CD4-positive, alpha-beta memory T cell (primary cell): ENCODE data around the gene TSPYL1. TPM values are rescaled to one million over a fixed set of nuclear protein-coding genes. Genes with fewer than 3 reads are reported as not detected.
A peak's percentile ranks its signal among the peaks of the same experiment; 100 is the strongest.

Experiments used
- CTCF ChIA-PET: fragments of 350-600 bp; sonication (Branson Sonifier 250); formaldehyde crosslinking; loops from one replicate; lab custom pipeline; 2021; ENCODE audit warnings: inconsistent platforms; ENCODE audit not compliant: partially characterized antibody; lab: Charles Lee
- POLR2A ChIA-PET: fragments of 350-600 bp; sonication (Branson Sonifier 250); formaldehyde crosslinking; loops from one replicate; lab custom pipeline; 2021; ENCODE audit not compliant: partially characterized antibody; lab: Charles Lee
- DNase-seq, 5 donors: peaks; one replicate each; pipeline versions ENCODE4 v3.0.0 to v3.0.0-alpha.2; 2020 to 2022; ENCODE audit warnings: mixed read lengths in 1 of 5
- H3K27ac ChIP-seq: one replicate; pipeline ENCODE4 v1.7.0; 2013; ENCODE audit warnings: low read depth, low read length
- H3K27me3 ChIP-seq: 2 replicates; pipeline ENCODE4 v1.7.0; 2013; ENCODE audit warnings: mild to moderate bottlenecking, low read length, moderate library complexity; ENCODE audit not compliant: insufficient read depth
- H3K36me3 ChIP-seq: 2 replicates; pipeline ENCODE4 v1.7.0; 2013; ENCODE audit warnings: mild to moderate bottlenecking, low read length, moderate library complexity; ENCODE audit not compliant: insufficient read depth
- H3K4me1 ChIP-seq: 2 replicates; pipeline ENCODE4 v1.7.0; 2013; ENCODE audit warnings: mild to moderate bottlenecking, low read length, moderate library complexity; ENCODE audit not compliant: insufficient read depth
- H3K4me3 ChIP-seq, 2 donors: one replicate each; pipeline ENCODE4 v1.7.0; 2013; ENCODE audit warnings: low read length in 2 of 2, mild to moderate bottlenecking in 1 of 2
- H3K9me3 ChIP-seq, 2 donors: one replicate each; pipeline ENCODE4 v1.7.0; 2013; ENCODE audit warnings: low read length in 2 of 2, control low read depth in 1 of 2; ENCODE audit not compliant: control insufficient read depth in 1 of 2
- H3K27ac Mint-ChIP-seq, 7 donors: one replicate each; pipeline ENCODE4 v1.8.0; 2020 to 2021; ENCODE audit warnings: mixed read lengths in 7 of 7, mild to moderate bottlenecking in 6 of 7, inconsistent platforms in 3 of 7, moderate library complexity in 3 of 7
- H3K27me3 Mint-ChIP-seq, 2 donors: one replicate each; pipeline ENCODE4 v1.8.0; 2020 to 2021; ENCODE audit warnings: mixed read lengths in 2 of 2
- H3K36me3 Mint-ChIP-seq, 2 donors: one replicate each; pipeline ENCODE4 v1.8.0; 2020 to 2021; ENCODE audit warnings: mixed read lengths in 2 of 2, inconsistent platforms in 1 of 2, mild to moderate bottlenecking in 1 of 2
- H3K4me1 Mint-ChIP-seq, 4 donors: one replicate each; pipeline ENCODE4 v1.8.0; 2020 to 2021; ENCODE audit warnings: mixed read lengths in 4 of 4, mild to moderate bottlenecking in 1 of 4
- H3K4me3 Mint-ChIP-seq, 8 donors: one replicate each; pipeline ENCODE4 v1.8.0; 2020 to 2021; ENCODE audit warnings: mixed read lengths in 8 of 8, mild to moderate bottlenecking in 7 of 8, moderate library complexity in 6 of 8, inconsistent platforms in 3 of 8
- H3K9me3 Mint-ChIP-seq, 8 donors: one replicate each; pipeline ENCODE4 v1.8.0; 2020 to 2021; ENCODE audit warnings: mixed read lengths in 8 of 8, mild to moderate bottlenecking in 5 of 8, inconsistent platforms in 3 of 8, moderate library complexity in 1 of 8
- intact Hi-C: fragments of 100-400 bp; cut with micrococcal nuclease; formaldehyde crosslinking; loops from one replicate; pipeline ENCODE4 v1.15.1; 2023
- polyA plus RNA-seq, 2 donors: library from polyadenylated mRNA; unstranded; fragments of 300-500 nt; fragmentation: Illumina TruSeq; gene quantifications; one replicate each; pipeline ENCODE4 v1.2.3, GENCODE V29; 2021
- total RNA-seq, 2 experiments: library from RNA; stranded (reverse); gene quantifications; one replicate each; pipeline ENCODE4 v1.2.3, GENCODE V29; 2021

Gene TSPYL1
- total and polyA plus RNA-seq, 4 experiments from 2014 or later = 41.8 to 109 (median 84.4) TPM

DNA sequence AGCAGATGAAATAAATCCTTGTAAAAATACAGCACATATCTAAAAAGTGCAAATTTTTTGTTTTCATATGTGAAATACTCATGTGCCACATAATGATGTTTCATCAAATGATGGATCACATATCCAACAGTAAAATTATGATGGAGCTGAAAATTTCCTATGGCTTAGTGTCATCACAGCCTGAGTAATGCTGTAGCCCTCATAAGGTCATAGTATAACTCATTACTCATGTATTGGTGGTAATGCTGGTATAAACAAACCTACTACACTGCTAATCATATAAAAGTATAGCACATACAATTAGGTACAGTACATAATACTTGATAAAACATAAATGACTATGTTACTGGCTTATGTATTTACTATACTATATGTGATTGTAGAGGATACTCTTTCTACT lies 12.9 kb downstream of the TSPYL1 start:
- CTCF ChIA-PET = interaction anchor here (0.9 to 5.6 kb wide), 6 partner anchors 12 to 275 kb away, joined by 3 to 49 read pairs (median 6); partner anchors contain the start of gene TSPYL4
- POLR2A ChIA-PET = interaction anchor here (0.9 to 1.3 kb wide), 2 partner anchors 13 kb away, joined by 4 read pairs; partner anchors contain the start of genes TSPYL1 and TSPYL4

DNA sequence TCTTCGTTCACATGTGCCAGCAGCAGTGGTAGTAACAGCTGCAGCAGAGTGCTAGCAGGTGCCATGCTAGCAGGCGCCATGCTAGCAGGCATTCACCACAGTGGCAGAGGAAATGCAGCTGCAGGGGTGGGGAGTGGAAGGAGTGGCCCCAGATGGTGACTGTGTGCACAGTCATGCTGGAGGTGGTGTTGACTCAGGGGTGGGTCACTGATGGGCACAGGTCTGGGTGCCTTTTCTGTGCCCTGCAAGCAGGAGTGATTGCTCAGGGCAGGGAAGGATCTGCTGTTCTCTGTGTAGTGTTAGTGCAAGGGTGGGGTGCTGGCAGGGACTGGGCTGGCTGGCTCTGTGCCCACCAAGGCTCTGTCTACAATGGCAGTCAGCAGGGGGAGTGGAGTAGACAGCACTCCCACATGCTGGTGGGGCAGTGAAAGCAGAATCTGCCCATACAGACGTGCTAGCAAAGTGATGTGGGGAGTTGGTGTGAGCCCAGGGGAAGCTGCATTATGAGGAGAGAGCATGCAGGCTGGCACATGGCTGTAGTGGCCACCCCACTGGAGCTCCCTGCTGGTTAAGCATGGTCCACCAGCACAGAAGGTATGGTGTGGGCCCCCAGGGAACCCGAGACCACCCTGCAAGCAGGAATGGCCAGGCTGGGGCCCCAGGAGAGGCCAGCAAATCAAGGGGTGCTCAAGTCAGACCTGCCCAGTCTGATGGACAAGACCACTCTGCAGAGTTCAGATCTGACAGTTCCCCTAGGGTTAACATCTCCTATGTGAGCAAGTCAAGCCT lies 14.5 kb downstream of the TSPYL1 start:
- peaks cover 30 to 47% of the 10 kb centered on the region in 2 donors for H3K36me3 Mint-ChIP-seq
- peaks cover 13 to 31% (median 21%) of the 10 kb centered on the region in 4 donors for H3K4me1 Mint-ChIP-seq
- no peak overlapping the region for H3K27ac Mint-ChIP-seq
- Histone ChIP-seq H3K36me3 (no peaks in the 10 kb centered on the region), H3K27me3 (no peaks in the 10 kb centered on the region), H3K4me3 (no peak overlapping the region), H3K27ac (no peak overlapping the region), H3K9me3 (no peaks in the 10 kb centered on the region), H3K4me1 (peaks cover 10% of the 10 kb centered on the region)
- CTCF ChIA-PET = interaction anchor here (0.9 to 1.0 kb wide), 2 partner anchors 270 kb away, joined by 3 read pairs; no protein-coding TSS in a partner anchor
- DNase-seq = peak in 1 of 5 donors; percentile 28
- POLR2A ChIA-PET = interaction anchor here (1.9 kb wide), 1 partner anchor 14 kb away, joined by 6 read pairs; the partner anchor contains the start of gene TSPYL1
- no peaks in the 10 kb centered on the region for H3K27me3 Mint-ChIP-seq
- intact Hi-C loops = no loop called here
- no peak overlapping the region for H3K4me3 Mint-ChIP-seq
- peaks cover 0 to 26% (median 17%) of the 10 kb centered on the region in 8 donors for H3K9me3 Mint-ChIP-seq

More for the DNA sequence above, 12.9 kb downstream of the TSPYL1 start:
- Mint-ChIP-seq H3K27ac (peak overlapping the region in 1 of 7 donors; percentile 70), H3K4me1 (peaks cover 7 to 20% (median 11%) of the 10 kb centered on the region in 4 donors), H3K36me3 (peaks cover 32 to 39% of the 10 kb centered on the region in 2 donors), H3K9me3 (peaks cover 0 to 24% (median 16%) of the 10 kb centered on the region in 8 donors), H3K27me3 (no peaks in the 10 kb centered on the region), H3K4me3 (no peak overlapping the region)
- Histone ChIP-seq H3K9me3 (no peaks in the 10 kb centered on the region), H3K4me3 (no peak overlapping the region), H3K4me1 (peaks cover 10% of the 10 kb centered on the region), H3K27ac (no peak overlapping the region), H3K27me3 (no peaks in the 10 kb centered on the region), H3K36me3 (peaks cover 8% of the 10 kb centered on the region)
- DNase-seq = no peak
- intact Hi-C loops = no loop called here

DNA sequence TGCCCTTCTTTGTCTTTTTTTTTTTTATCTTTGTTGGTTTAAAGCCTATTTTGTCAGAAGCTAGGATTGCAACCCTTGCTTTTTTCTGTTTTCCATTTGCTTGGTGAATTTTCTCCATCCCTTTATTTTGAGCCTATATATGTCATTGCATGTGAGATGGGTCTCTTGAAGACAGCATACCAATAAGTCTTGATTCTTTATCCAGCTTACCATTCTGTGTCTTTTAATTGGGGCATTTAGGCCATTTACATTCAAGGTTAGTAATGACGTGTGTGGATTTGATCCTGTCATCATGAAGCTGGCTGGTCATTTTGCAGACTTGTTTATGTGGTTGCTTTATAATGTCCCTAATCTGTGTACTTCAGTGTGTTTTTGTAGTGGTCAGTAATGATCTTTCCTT lies 16.4 kb downstream of the TSPYL1 start:
- ChIA-PET POLR2A (interaction anchor here (1.9 kb wide), 1 partner anchor 16 kb away, joined by 6 read pairs; the partner anchor contains the start of gene TSPYL1), CTCF (no interaction called here)

DNA sequence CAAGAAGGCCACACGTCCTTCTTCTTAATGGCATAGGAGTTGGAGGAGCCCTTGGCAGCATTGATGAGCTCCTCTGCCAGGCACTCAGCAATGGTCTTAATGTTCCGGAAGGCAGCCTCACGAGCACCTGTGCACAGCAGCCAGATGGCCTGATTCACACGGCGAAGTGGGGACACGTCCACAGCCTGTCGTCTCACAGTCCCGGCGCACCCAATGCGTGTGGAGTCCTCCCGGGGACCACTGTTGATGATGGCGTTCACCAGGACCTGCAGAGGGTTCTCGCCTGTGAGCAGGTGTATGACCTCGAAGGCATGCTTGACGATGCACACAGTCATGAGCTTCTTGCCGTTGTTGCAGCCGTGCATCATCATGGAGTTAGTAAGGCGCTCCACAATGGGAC lies 21.2 kb downstream of the TSPYL1 start:
- ChIA-PET POLR2A (no interaction called here), CTCF (interaction anchor here (2.2 kb wide), 1 partner anchor 29 kb away, joined by 5 read pairs; no protein-coding TSS in a partner anchor)
- H3K4me3 ChIP-seq = no peak overlapping the region
- DNase-seq = no peak
- no peak overlapping the region for H3K4me3 Mint-ChIP-seq
- no peak overlapping the region for H3K27ac ChIP-seq
- peaks cover 6% of the 10 kb centered on the region for H3K4me1 ChIP-seq
- H3K9me3 Mint-ChIP-seq = peaks cover 0 to 19% (median 10%) of the 10 kb centered on the region in 8 donors
- peaks cover 16 to 35% of the 10 kb centered on the region in 2 donors for H3K36me3 Mint-ChIP-seq
- H3K9me3 ChIP-seq = no peaks in the 10 kb centered on the region
- H3K27ac Mint-ChIP-seq = no peak overlapping the region
- H3K36me3 ChIP-seq = no peaks in the 10 kb centered on the region
- H3K4me1 Mint-ChIP-seq = peaks cover 14 to 19% (median 14%) of the 10 kb centered on the region in 4 donors
- no peaks in the 10 kb centered on the region for H3K27me3 Mint-ChIP-seq
- H3K27me3 ChIP-seq = no peaks in the 10 kb centered on the region
- intact Hi-C loops = loop anchor here (10.0 kb wide), 1 partner anchor 154 kb away; the partner anchor contains the start of gene NT5DC1

More for the DNA sequence above, 16.4 kb downstream of the TSPYL1 start:
- Mint-ChIP-seq H3K27ac (peak overlapping the region in 1 of 7 donors; percentile 60), H3K4me3 (no peak overlapping the region), H3K9me3 (peaks cover 0 to 26% (median 17%) of the 10 kb centered on the region in 8 donors), H3K27me3 (no peaks in the 10 kb centered on the region), H3K36me3 (peaks cover 24 to 53% of the 10 kb centered on the region in 2 donors), H3K4me1 (peaks cover 15 to 26% (median 18%) of the 10 kb centered on the region in 4 donors)
- Histone ChIP-seq H3K36me3 (no peaks in the 10 kb centered on the region), H3K4me1 (peaks cover 2% of the 10 kb centered on the region), H3K27me3 (no peaks in the 10 kb centered on the region), H3K9me3 (no peaks in the 10 kb centered on the region), H3K4me3 (no peak overlapping the region), H3K27ac (no peak overlapping the region)
- intact Hi-C loops = no loop called here
- DNase-seq = no peak

DNA sequence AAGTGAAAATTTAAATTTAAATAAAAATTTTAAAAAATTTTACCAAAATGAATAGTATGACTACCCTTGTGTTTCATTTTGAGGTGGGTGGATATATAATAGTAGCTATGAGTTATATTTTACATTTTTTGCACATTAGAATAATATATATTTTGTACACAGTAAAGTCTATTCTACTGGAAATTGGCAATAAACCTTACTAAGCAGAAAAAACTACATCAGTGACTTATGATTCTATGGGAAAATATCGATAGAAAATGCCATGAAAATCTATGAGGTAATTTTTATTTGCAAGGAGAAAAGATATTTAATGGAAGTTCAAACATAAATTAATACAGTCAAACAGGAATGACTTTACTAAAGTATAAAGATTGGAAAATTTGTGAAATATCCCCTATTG lies 23.0 kb downstream of the TSPYL1 start:
- no peak for DNase-seq
- no peak overlapping the region for H3K4me3 ChIP-seq
- intact Hi-C loops = loop anchor here (10.0 kb wide), 1 partner anchor 152 kb away; the partner anchor contains the start of gene NT5DC1
- Mint-ChIP-seq H3K9me3 (peaks cover 0 to 2% (median 0%) of the 10 kb centered on the region in 8 donors), H3K36me3 (peaks cover 10 to 17% of the 10 kb centered on the region in 2 donors), H3K4me1 (peaks cover 11 to 24% (median 16%) of the 10 kb centered on the region in 4 donors), H3K27ac (peak overlapping the region in 1 of 7 donors; percentile 65), H3K4me3 (no peak overlapping the region), H3K27me3 (no peaks in the 10 kb centered on the region)
- H3K27ac ChIP-seq = no peak overlapping the region
- no peaks in the 10 kb centered on the region for H3K36me3 ChIP-seq
- H3K27me3 ChIP-seq = no peaks in the 10 kb centered on the region
- H3K4me1 ChIP-seq = peaks cover 23% of the 10 kb centered on the region
- CTCF ChIA-PET = interaction anchor here (5.3 kb wide), 1 partner anchor 13 kb away, joined by 28 read pairs; no protein-coding TSS in a partner anchor
- no peaks in the 10 kb centered on the region for H3K9me3 ChIP-seq
- POLR2A ChIA-PET = interaction anchor here (1.1 to 2.0 kb wide), 2 partner anchors 23 to 314 kb away, joined by 4 to 7 read pairs; partner anchors contain the start of genes RWDD1 and TSPYL1

DNA sequence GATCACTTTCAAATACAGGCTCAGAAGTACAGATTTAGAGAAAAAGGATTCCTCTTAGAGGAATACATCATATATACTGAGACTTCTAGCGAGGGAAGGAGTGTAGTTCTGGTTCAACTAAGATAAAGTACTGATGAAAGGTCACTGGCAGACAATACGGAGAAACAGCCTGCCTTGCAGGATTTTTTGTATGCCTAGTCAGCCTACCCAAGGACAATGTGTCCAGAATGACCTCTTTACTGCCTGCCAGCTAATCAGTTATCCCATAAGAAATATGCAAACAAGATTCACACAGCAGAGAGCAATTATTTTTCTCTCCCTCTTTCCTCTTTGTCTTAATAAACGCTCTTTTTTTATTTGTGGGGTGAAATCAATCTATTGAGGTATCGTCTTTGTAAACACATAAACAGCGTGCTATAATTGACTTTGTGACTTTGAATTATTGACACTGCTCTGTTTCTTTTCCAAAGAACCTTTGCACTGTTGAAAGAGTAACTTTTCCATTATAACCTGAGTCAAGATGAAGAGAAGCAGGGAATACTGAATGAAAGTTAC lies 24.4 kb downstream of the TSPYL1 start:
- H3K9me3 Mint-ChIP-seq = no peaks in the 10 kb centered on the region
- no peaks in the 10 kb centered on the region for H3K27me3 Mint-ChIP-seq
- H3K4me3 Mint-ChIP-seq = no peak overlapping the region
- peak overlapping the region; percentile 97 for H3K27ac ChIP-seq
- POLR2A ChIA-PET = interaction anchor here (1.8 to 4.6 kb wide), 4 partner anchors 17 to 316 kb away, joined by 6 to 79 read pairs (median 8); partner anchors contain the start of genes NT5DC1, RWDD1 and TSPYL1
- H3K36me3 ChIP-seq = no peaks in the 10 kb centered on the region
- peaks cover 6 to 8% of the 10 kb centered on the region in 2 donors for H3K36me3 Mint-ChIP-seq
- no peaks in the 10 kb centered on the region for H3K9me3 ChIP-seq
- H3K4me1 ChIP-seq = peaks cover 37% of the 10 kb centered on the region
- H3K4me1 Mint-ChIP-seq = peaks cover under 1 to 27% (median 14%) of the 10 kb centered on the region in 4 donors
- intact Hi-C loops = loop anchor here (10.0 kb wide), 1 partner anchor 151 kb away; the partner anchor contains the start of gene NT5DC1
- CTCF ChIA-PET = interaction anchor here (1.0 to 5.3 kb wide), 5 partner anchors 14 to 317 kb away, joined by 3 to 28 read pairs (median 4); no protein-coding TSS in a partner anchor
- no peaks in the 10 kb centered on the region for H3K27me3 ChIP-seq
- H3K27ac Mint-ChIP-seq = no peak overlapping the region
- H3K4me3 ChIP-seq = no peak overlapping the region
- DNase-seq = no peak
